H1 (cell line): Measurements from ENCODE around the gene PPP1R7. TPM values are rescaled to one million over a fixed set of nuclear protein-coding genes. Genes with fewer than 3 reads are reported as not detected.

Experiments
- CTCF ChIA-PET: fragments of 300-600 bp; sonication (Branson Sonifier 250); formaldehyde crosslinking; loops from one replicate; lab custom pipeline; 2021; ENCODE audit not compliant: partially characterized antibody; lab: Charles Lee
- POLR2A ChIA-PET: fragments of 300-600 bp; sonication (Branson Sonifier 250); formaldehyde crosslinking; loops from one replicate; lab custom pipeline; 2021; ENCODE audit warnings: inconsistent platforms; ENCODE audit not compliant: partially characterized antibody; lab: Charles Lee
- DNase-seq, 2 experiments: peaks; one replicate each; pipeline versions ENCODE4 v3.0.0 to v3.0.0-alpha.2; 2010 to 2022; ENCODE audit warnings: low spot score in 2 of 2, low read depth in 1 of 2, mixed read lengths in 1 of 2
- FAIRE-seq: peaks from 2 replicates; lab custom pipeline; 2011; peaks lifted over from hg19 to GRCh38; lab: Jason Lieb, UNC
- H2AFZ ChIP-seq: 2 replicates; pipeline ENCODE4 v1.8.1; 2012; ENCODE audit warnings: low read length, inconsistent platforms
- H2AK5ac ChIP-seq: 2 replicates; pipeline ENCODE4 v1.6.1; 2013; ENCODE audit warnings: low read depth, low read length
- H2BK120ac ChIP-seq: replicated peaks from 2 replicates; pipeline ENCODE3; 2013; ENCODE audit warnings: low read depth, low read length, inconsistent platforms
- H2BK12ac ChIP-seq: 2 replicates; pipeline ENCODE4 v1.6.1; 2013; ENCODE audit warnings: low read depth, low read length
- H2BK15ac ChIP-seq: 2 replicates; pipeline ENCODE4 v1.6.1; 2013; ENCODE audit warnings: low read length
- H2BK20ac ChIP-seq: 2 replicates; pipeline ENCODE4 v1.6.1; 2013; ENCODE audit warnings: low read length
- H2BK5ac ChIP-seq: 2 replicates; pipeline ENCODE4 v1.6.1; 2013; ENCODE audit warnings: low read depth, low read length
- H3K14ac ChIP-seq: 2 replicates; pipeline ENCODE4 v1.6.1; 2013; ENCODE audit warnings: inconsistent platforms; ENCODE audit not compliant: insufficient read length
- H3K18ac ChIP-seq: 2 replicates; pipeline ENCODE4 v1.6.1; 2013; ENCODE audit warnings: low read length; ENCODE audit errors: extremely low read depth
- H3K23ac ChIP-seq: 2 replicates; pipeline ENCODE4 v1.6.1; 2013; ENCODE audit warnings: inconsistent platforms; ENCODE audit not compliant: insufficient read length
- H3K23me2 ChIP-seq: 2 replicates; pipeline ENCODE4 v1.6.1; 2013; ENCODE audit warnings: low read depth, low read length
- H3K27ac ChIP-seq: 2 replicates; pipeline ENCODE4 v1.6.1; 2011; ENCODE audit warnings: low read depth, low read length, inconsistent platforms
- H3K27me3 ChIP-seq, 4 experiments: replicated peaks in 1 of 4; 1 replicate in 1 of 4; 2 replicates in 3 of 4; pipeline versions ENCODE4 v1.6.1 to v1.8.1; 2011 to 2013; ENCODE audit warnings: low read length in 3 of 4, mild to moderate bottlenecking in 3 of 4, inconsistent platforms in 2 of 4, mixed read lengths in 2 of 4, moderate library complexity in 1 of 4; ENCODE audit not compliant: control insufficient read depth in 3 of 4, insufficient read depth in 3 of 4; ENCODE audit errors: extremely low read depth in 1 of 4
- H3K36me3 ChIP-seq, 4 experiments: 2 replicates each; pipeline versions ENCODE4 v1.6.1 to v1.8.1; 2011 to 2013; ENCODE audit warnings: mild to moderate bottlenecking in 4 of 4, low read length in 3 of 4, moderate library complexity in 2 of 4, control low read depth in 1 of 4, inconsistent platforms in 1 of 4; ENCODE audit not compliant: insufficient read depth in 4 of 4, control insufficient read depth in 2 of 4
- H3K4ac ChIP-seq: replicated peaks from 2 replicates; pipeline ENCODE3; 2013; ENCODE audit warnings: low read length, low read depth, mixed read lengths, inconsistent platforms; ENCODE audit not compliant: insufficient read length
- H3K4me1 ChIP-seq, 4 experiments: replicated peaks in 1 of 4; 1 replicate in 1 of 4; 2 replicates in 3 of 4; pipeline versions ENCODE4 v1.6.1 to v1.8.1; 2011 to 2013; ENCODE audit warnings: low read length in 3 of 4, inconsistent platforms in 2 of 4, mixed read lengths in 1 of 4; ENCODE audit not compliant: insufficient read depth in 4 of 4, control insufficient read depth in 3 of 4
- H3K4me2 ChIP-seq, 2 experiments: 2 replicates each; pipeline versions ENCODE4 v1.6.1 to v1.8.1; 2011 to 2013; ENCODE audit warnings: low read depth in 2 of 2, low read length in 2 of 2, control low read depth in 1 of 2, inconsistent platforms in 1 of 2, mild to moderate bottlenecking in 1 of 2; ENCODE audit not compliant: insufficient read depth in 1 of 2
- H3K4me3 ChIP-seq, 4 experiments: fragments of 200-600, 300-600 bp in 1 of 4; sonication (generic), shearing (Covaris generic), sonication (Bioruptor Twin) in 1 of 4; 2 replicates each; pipeline versions ENCODE4 v1.5.1 to v1.8.1; 2011 to 2016; ENCODE audit warnings: low read length in 4 of 4, low read depth in 3 of 4, control low read depth in 2 of 4, inconsistent platforms in 2 of 4, mild to moderate bottlenecking in 2 of 4, mixed read lengths in 1 of 4, moderate library complexity in 1 of 4; ENCODE audit not compliant: insufficient read depth in 2 of 4; ENCODE audit errors: extremely low read depth in 1 of 4
- H3K56ac ChIP-seq: replicated peaks from 2 replicates; pipeline ENCODE3; 2013; ENCODE audit warnings: low read depth, mild to moderate bottlenecking, mixed read lengths, low read length, inconsistent platforms; ENCODE audit not compliant: insufficient read length
- H3K79me1 ChIP-seq: 2 replicates; pipeline ENCODE4 v1.6.1; 2013; ENCODE audit warnings: low read depth, low read length, control low read depth
- H3K79me2 ChIP-seq, 2 experiments: 2 replicates each; pipeline versions ENCODE4 v1.6.1 to v1.8.1; 2012 to 2013; ENCODE audit warnings: low read length in 2 of 2, mild to moderate bottlenecking in 2 of 2, inconsistent platforms in 1 of 2; ENCODE audit not compliant: insufficient read depth in 2 of 2, control insufficient read depth in 1 of 2
- H3K9ac ChIP-seq, 4 experiments: replicated peaks in 1 of 4; 1 replicate in 1 of 4; 2 replicates in 3 of 4; pipeline versions ENCODE4 v1.6.1 to v1.8.1; 2011 to 2013; ENCODE audit warnings: low read depth in 3 of 4, low read length in 3 of 4, control low read depth in 2 of 4, mild to moderate bottlenecking in 2 of 4, moderate library complexity in 2 of 4, inconsistent platforms in 1 of 4; ENCODE audit errors: extremely low read depth in 1 of 4
- H3K9me3 ChIP-seq, 2 experiments: 2 replicates each; pipeline versions ENCODE4 v1.6.1 to v1.8.1; 2012 to 2013; ENCODE audit warnings: mild to moderate bottlenecking in 2 of 2, moderate library complexity in 2 of 2, control low read depth in 1 of 2, inconsistent platforms in 1 of 2, low read depth in 1 of 2, low read length in 1 of 2, mixed read lengths in 1 of 2; ENCODE audit not compliant: insufficient read depth in 2 of 2
- H4K20me1 ChIP-seq, 2 experiments: replicated peaks in 1 of 2; 2 replicates each; pipeline versions ENCODE3 to v1.8.1; 2011 to 2013; ENCODE audit warnings: inconsistent platforms in 2 of 2, low read length in 2 of 2, mild to moderate bottlenecking in 1 of 2; ENCODE audit not compliant: insufficient read depth in 2 of 2, control insufficient read depth in 1 of 2
- H4K5ac ChIP-seq: 2 replicates; pipeline ENCODE4 v1.6.1; 2013; ENCODE audit warnings: low read length, low read depth, mixed read lengths, inconsistent platforms; ENCODE audit not compliant: insufficient read length
- H4K8ac ChIP-seq: 2 replicates; pipeline ENCODE4 v1.8.0; 2013; ENCODE audit warnings: mild to moderate bottlenecking, moderate library complexity, low read length, inconsistent platforms; ENCODE audit not compliant: insufficient read depth; ENCODE audit errors: extremely low read depth
- H4K91ac ChIP-seq: replicated peaks from 2 replicates; pipeline ENCODE3; 2013; ENCODE audit warnings: low read length, mixed read lengths, inconsistent platforms; ENCODE audit not compliant: insufficient read length
- BACH1 ChIP-seq: IDR thresholded peaks from 2 replicates; pipeline ENCODE4 v1.6.1; 2012; ENCODE audit warnings: low read length, improper control_type of control experiment
- CBX5 ChIP-seq: fragments of 300-800, 300-1000 bp; sonication (generic); IDR thresholded peaks from 2 replicates; pipeline ENCODE4 v1.7.1; 2016; ENCODE audit warnings: antibody characterized with exemption, low read length, low read depth
- EZH2 ChIP-seq: fragments of 200-600 bp; sonication (generic); IDR thresholded peaks from 2 replicates; pipeline ENCODE4 v1.7.1; 2012; ENCODE audit warnings: low read depth, mild to moderate bottlenecking, moderate library complexity, low read length, inconsistent platforms; ENCODE audit not compliant: severe bottlenecking
- MAX ChIP-seq: IDR thresholded peaks from 2 replicates; pipeline ENCODE4 v1.6.1; 2012; ENCODE audit warnings: inconsistent platforms
- RNF2 ChIP-seq: fragments of 200-900, 300-1000 bp; sonication (generic); IDR thresholded peaks from 2 replicates; pipeline ENCODE4 v1.7.1; 2016; ENCODE audit warnings: borderline replicate concordance, low read depth, mild to moderate bottlenecking, antibody characterized with exemption, low read length; ENCODE audit not compliant: poor library complexity, severe bottlenecking; ENCODE audit errors: missing control alignments
- SUZ12 ChIP-seq: fragments of 200-600 bp; sonication (generic); IDR thresholded peaks from 2 replicates; pipeline ENCODE4 v1.6.1; 2012; ENCODE audit warnings: mild to moderate bottlenecking, inconsistent platforms, low read length, moderate library complexity, mixed read lengths
- TAF7 ChIP-seq: optimal IDR thresholded peaks from 2 replicates; pipeline ENCODE3; 2011; ENCODE audit warnings: low read depth, mild to moderate bottlenecking, inconsistent platforms, low read length, moderate library complexity, borderline replicate concordance
- WGBS, 2 experiments: shearing (Covaris generic) in 1 of 2; methylation state at CpG; one replicate each; pipeline versions ENCODE4 v1.1.6 to v1.1.7; 2013 to 2015; ENCODE audit warnings: low lambda C conversion rate in 2 of 2, mixed read lengths in 2 of 2, inconsistent platforms in 1 of 2, low coverage in 1 of 2, missing lambda C conversion rate in 1 of 2; ENCODE audit not compliant: insufficient replicate concordance in 2 of 2, insufficient coverage in 1 of 2, insufficient read length in 1 of 2; ENCODE audit errors: extremely low coverage in 1 of 2, missing lambda C conversion rate in 1 of 2; 5-methylcytosine and 5-hydroxymethylcytosine counted together
- polyA plus RNA-seq, 7 experiments: library from polyadenylated mRNA; depleted of rRNA in 3 of 7; stranded (reverse) in 5 of 7; unstranded in 2 of 7; fragments of >200 nt in 5 of 7; fragments of 200-250 nt in 2 of 7; gene quantifications; 1 replicate in 5 of 7; 2 replicates in 1 of 7; 4 replicates in 1 of 7; pipeline versions ENCODE4 v1.2.1 to v1.2.3, GENCODE V29; 2011 to 2013; ENCODE audit warnings: missing spikeins in 2 of 7, mixed read lengths in 2 of 7
- total RNA-seq: library from RNA; stranded (reverse); fragmentation: NEBNext Ultra II Directional; extraction: Animal tissue kit (Norgen Biotek cat#: 25700); gene quantifications from 2 replicates; pipeline ENCODE4 v1.2.1, GENCODE V29; 2021

PPP1R7 gene
- total and polyA plus RNA-seq, 2 of the 8 experiments (the other 6 are each of a cell fraction or from before 2014, with no cell fraction given), result 22.2 to 64.0 TPM

DNA sequence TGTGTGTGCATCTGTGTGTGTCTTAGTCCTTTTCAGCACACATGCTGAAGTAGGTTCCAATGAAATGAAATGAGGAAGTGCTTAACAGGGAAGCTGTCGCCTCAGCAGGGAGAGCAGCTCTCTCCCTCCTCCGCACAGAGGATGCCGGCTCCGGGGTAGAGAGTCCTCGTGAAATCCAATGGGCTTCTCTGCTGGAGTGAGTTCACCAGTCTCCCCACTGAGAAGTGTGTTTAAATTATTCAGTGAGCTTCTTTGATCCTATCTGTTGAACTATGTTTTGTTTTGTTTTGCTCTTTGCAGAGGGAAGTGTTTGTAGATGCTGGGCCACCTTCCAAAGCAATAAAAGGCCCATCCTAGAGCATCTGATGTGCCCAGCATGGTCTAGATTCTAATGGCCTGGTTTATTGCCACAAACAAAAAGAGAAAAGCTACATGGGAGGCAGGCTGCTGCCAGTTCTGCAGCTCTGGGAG, 6.7 kb downstream of the PPP1R7 start:
- Histone ChIP-seq H4K20me1 (peaks cover 1 to 5% of the 10 kb centered on the region in 2 experiments), H3K18ac (no peak overlapping the region), H4K8ac (no peak overlapping the region), H3K9me3 (no peaks in the 10 kb centered on the region), H3K27ac (no peak overlapping the region), H3K23me2 (no peaks in the 10 kb centered on the region), H3K9ac (peak overlapping the region in 1 of 4 experiments; percentile 78; a peak in 2 of 7 replicates), H4K91ac (no peak overlapping the region), H3K4me1 (peaks cover 0 to 3% (median 0%) of the 10 kb centered on the region in 4 experiments; a peak in 1 of 7 replicates), H2BK5ac (peak overlapping the region; percentile 81; the same call in 1 of the 2 replicates), H3K56ac (no peak overlapping the region), H3K36me3 (peaks cover 0 to 11% (median 4%) of the 10 kb centered on the region in 4 experiments; a peak in 6 of 8 replicates), H2BK20ac (no peak overlapping the region), H2AFZ (no peak overlapping the region), H3K79me1 (no peaks in the 10 kb centered on the region), H3K14ac (no peak overlapping the region), H3K27me3 (no peaks in the 10 kb centered on the region), H3K23ac (no peak overlapping the region), H2AK5ac (0 out of 2 replicates have a peak overlapping the region, but pooled peaks have one; percentile 75), H3K79me2 (no peaks in the 10 kb centered on the region), H3K4me2 (no peak overlapping the region), H2BK12ac (no peak overlapping the region), H3K4ac (no peak overlapping the region), H4K5ac (no peak overlapping the region), H2BK15ac (no peak overlapping the region), H3K4me3 (no peak overlapping the region), H2BK120ac (no peak overlapping the region)
- CTCF ChIA-PET, result interaction anchor here (1.2 to 1.4 kb wide), 4 partner anchors 7 to 173 kb away, joined by 3 to 4 read pairs (median 4); partner anchors contain the start of gene PASK
- DNase-seq, result no peak
- no peak for FAIRE-seq
- POLR2A ChIA-PET, result no interaction called here
- 79% methylated on average over 5 of the region's 5 CpGs; no CpG with 5 or more reads in 1 of the 2 experiments for WGBS, 2 experiments
- no peak for TF ChIP-seq TAF7
- TF ChIP-seq RNF2, result no peak
- TF ChIP-seq MAX, result no peak
- no peak for TF ChIP-seq EZH2
- TF ChIP-seq BACH1, result no peak
- no peak for TF ChIP-seq CBX5
- TF ChIP-seq SUZ12, result no peak
